HL-60 (cell line): ENCODE data around the gene USB1.

Source experiments
- DNase-seq, 2 experiments: peaks; one replicate each; pipeline ENCODE4 v3.0.0-alpha.2; 2010 to 2020; ENCODE audit warnings: low read depth in 1 of 2, low spot score in 1 of 2
- H3K27ac ChIP-seq: fragments of 250-450 bp; sonication (Bioruptor Pico); replicated peaks from 2 replicates; pipeline ENCODE4 v1.5.1; 2020; ENCODE audit warnings: mild to moderate bottlenecking, moderate library complexity
- H3K27me3 ChIP-seq: fragments of 250-450 bp; sonication (Bioruptor Pico); 2 replicates; pipeline ENCODE4 v1.5.1; 2021; ENCODE audit warnings: mild to moderate bottlenecking, moderate library complexity; ENCODE audit not compliant: insufficient read depth, poor library complexity, severe bottlenecking
- H3K4me3 ChIP-seq: replicated peaks from 2 replicates; pipeline ENCODE4 v1.5.1; 2011; ENCODE audit warnings: mild to moderate bottlenecking, control low read depth, low read length; ENCODE audit not compliant: insufficient read depth
- GABPA ChIP-seq: IDR thresholded peaks from 2 replicates; pipeline ENCODE4 v1.6.1; 2012; ENCODE audit warnings: low read depth
- POLR2AphosphoS5 ChIP-seq: IDR thresholded peaks from 2 replicates; pipeline ENCODE4 v1.6.1; 2012; ENCODE audit warnings: low read depth
- REST ChIP-seq: IDR thresholded peaks from 2 replicates; pipeline ENCODE4 v1.6.1; 2012; ENCODE audit warnings: low read depth; ENCODE audit not compliant: insufficient replicate concordance
- SPI1 ChIP-seq: IDR thresholded peaks from 2 replicates; pipeline ENCODE4 v1.6.1; 2012; ENCODE audit warnings: low read depth, mild to moderate bottlenecking, borderline replicate concordance
- TF ChIP-seq, protein P1 (sequence below): IDR thresholded peaks from one replicate; pipeline ENCODE4 v1.5.1; 2011; ENCODE audit warnings: low read length, control low read depth, inconsistent platforms; ENCODE audit not compliant: insufficient read depth

Gene USB1

GRCh38 chr16:57957673-57958392 lies 43.4 kb upstream of the USB1 start:
- no peak for DNase-seq
- Histone ChIP-seq H3K4me3 (no peak overlapping the region), H3K27me3 (no peaks in the 10 kb centered on the region), H3K27ac (no peak overlapping the region)
- TF ChIP-seq, protein P1, sequence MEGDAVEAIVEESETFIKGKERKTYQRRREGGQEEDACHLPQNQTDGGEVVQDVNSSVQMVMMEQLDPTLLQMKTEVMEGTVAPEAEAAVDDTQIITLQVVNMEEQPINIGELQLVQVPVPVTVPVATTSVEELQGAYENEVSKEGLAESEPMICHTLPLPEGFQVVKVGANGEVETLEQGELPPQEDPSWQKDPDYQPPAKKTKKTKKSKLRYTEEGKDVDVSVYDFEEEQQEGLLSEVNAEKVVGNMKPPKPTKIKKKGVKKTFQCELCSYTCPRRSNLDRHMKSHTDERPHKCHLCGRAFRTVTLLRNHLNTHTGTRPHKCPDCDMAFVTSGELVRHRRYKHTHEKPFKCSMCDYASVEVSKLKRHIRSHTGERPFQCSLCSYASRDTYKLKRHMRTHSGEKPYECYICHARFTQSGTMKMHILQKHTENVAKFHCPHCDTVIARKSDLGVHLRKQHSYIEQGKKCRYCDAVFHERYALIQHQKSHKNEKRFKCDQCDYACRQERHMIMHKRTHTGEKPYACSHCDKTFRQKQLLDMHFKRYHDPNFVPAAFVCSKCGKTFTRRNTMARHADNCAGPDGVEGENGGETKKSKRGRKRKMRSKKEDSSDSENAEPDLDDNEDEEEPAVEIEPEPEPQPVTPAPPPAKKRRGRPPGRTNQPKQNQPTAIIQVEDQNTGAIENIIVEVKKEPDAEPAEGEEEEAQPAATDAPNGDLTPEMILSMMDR = no peak
- TF ChIP-seq GABPA (no peak), REST (no peak), SPI1 (no peak), POLR2AphosphoS5 (no peak)

DNA sequence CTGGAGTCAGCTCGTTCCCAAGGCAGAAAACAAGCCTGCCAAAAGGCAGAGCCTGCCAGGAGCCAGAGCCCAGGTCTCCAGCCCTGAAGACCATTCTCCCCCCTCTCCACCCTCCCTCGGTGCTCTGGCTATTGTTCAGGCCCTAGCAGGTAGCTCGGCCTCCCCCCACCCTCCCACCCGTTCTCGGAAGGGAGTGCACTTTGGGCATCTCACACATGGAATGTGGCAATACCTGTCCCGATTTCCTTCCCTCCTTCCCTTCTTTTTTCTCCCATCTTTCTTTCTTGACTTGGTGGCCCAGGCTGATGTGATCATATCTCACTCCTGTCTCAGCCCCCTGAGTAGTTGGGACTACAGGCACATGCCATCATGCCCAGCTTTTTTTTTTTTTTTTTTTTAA lies 42.7 kb upstream of the USB1 start:
- Histone ChIP-seq H3K27me3 (no peaks in the 10 kb centered on the region), H3K4me3 (no peak overlapping the region), H3K27ac (no peak overlapping the region)
- no peak for DNase-seq
- TF ChIP-seq, protein P1 = no peak
- TF ChIP-seq REST (no peak), POLR2AphosphoS5 (no peak), GABPA (no peak), SPI1 (no peak)

DNA sequence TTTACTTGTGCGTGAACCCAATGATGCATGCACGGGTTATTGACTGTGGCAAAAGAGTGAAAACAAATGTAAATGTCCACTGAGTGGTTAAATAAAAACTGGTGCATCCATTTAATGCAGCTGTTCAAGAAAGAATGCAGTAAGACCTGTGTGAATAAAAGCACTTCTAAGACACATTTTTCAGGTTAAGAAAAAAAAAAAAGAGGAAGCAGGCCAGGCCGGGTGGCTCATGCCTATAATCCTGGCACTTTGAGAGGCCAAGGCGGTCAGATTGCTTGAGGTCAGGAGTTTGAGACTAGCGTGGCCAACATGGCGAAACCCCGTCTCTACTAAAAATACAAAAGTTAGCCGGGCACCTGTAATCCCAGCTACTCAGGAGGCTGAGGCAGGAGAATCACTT lies 42.1 kb upstream of the USB1 start:
- no peak overlapping the region for H3K27ac ChIP-seq
- TF ChIP-seq, protein P1 = no peak
- peak; percentile 61 for TF ChIP-seq SPI1
- no peaks in the 10 kb centered on the region for H3K27me3 ChIP-seq
- no peak overlapping the region for H3K4me3 ChIP-seq
- peak in 1 of 2 experiments; percentile 6 for DNase-seq

DNA sequence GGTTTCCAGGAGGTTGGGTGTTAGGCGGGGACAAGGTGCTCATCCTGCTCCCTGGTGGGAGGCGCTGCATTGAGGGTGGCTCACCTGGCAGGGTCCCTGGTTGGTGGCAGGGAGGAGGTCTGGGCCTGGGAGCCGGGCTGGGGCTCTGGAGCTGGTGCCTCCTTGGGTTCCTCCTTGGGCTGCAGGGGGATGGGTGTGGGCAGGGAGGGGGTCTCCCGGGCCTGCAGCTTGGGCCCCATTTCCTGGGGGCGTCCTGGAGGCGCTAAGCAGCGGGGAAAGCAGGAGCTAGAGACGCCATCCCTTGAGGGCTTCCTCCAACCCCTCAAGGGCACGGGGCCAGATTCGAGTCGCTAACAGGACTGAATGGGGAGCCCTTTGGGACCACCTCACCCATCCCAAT lies 41.4 kb upstream of the USB1 start:
- H3K27me3 ChIP-seq = no peaks in the 10 kb centered on the region
- H3K4me3 ChIP-seq = no peak overlapping the region
- TF ChIP-seq, protein P1 = no peak
- no peak for TF ChIP-seq GABPA
- TF ChIP-seq SPI1 = no peak
- TF ChIP-seq REST = no peak
- TF ChIP-seq POLR2AphosphoS5 = no peak
- DNase-seq = no peak
- H3K27ac ChIP-seq = no peak overlapping the region
